Right lobe of liver (tissue), 6 donors: ENCODE results near the gene ADAM10. TPM values are rescaled to one million over a fixed set of nuclear protein-coding genes. Genes with fewer than 3 reads are reported as not detected.

Experiments used
- ATAC-seq, 4 donors: fragments of 200-7000 bp; cut with Tn5 transposase; one replicate each; pipeline ENCODE4 v1.9.1; 2020; ENCODE audit warnings: mild to moderate bottlenecking in 4 of 4, moderate library complexity in 4 of 4
- DNase-seq, 3 donors: peaks; one replicate each; pipeline ENCODE4 v3.0.0-alpha.2; 2020
- H3K27ac ChIP-seq, 3 donors: fragments of 200-600 bp; one replicate each; pipeline ENCODE4 v1.8.0; 2022
- H3K27me3 ChIP-seq, 2 donors: fragments of 200-600 bp; one replicate each; pipeline ENCODE4 v1.8.0; 2022
- H3K36me3 ChIP-seq, 4 donors: fragments of 200-600 bp; sonication (generic) in 1 of 4; one replicate each; pipeline versions ENCODE4 v1.5.1 to v1.8.0; 2017 to 2022; ENCODE audit warnings: control low read depth in 1 of 4
- H3K4me1 ChIP-seq, 4 donors: fragments of 200-600 bp; sonication (generic) in 1 of 4; one replicate each; pipeline versions ENCODE4 v1.5.1 to v1.8.0; 2017 to 2022; ENCODE audit warnings: control low read depth in 1 of 4
- H3K4me3 ChIP-seq, 3 donors: fragments of 200-600 bp; one replicate each; pipeline ENCODE4 v1.8.0; 2022
- H3K9me3 ChIP-seq, 4 donors: fragments of 200-600 bp; sonication (generic) in 1 of 4; one replicate each; pipeline versions ENCODE4 v1.5.1 to v1.8.0; 2017 to 2022; ENCODE audit warnings: control low read depth in 1 of 4
- CTCF ChIP-seq, 4 donors: fragments of 200-600 bp in 3 of 4; fragments of 450-650 bp in 1 of 4; IDR thresholded peaks; one replicate each; pipeline versions ENCODE4 v1.5.1 to v1.8.0; 2016 to 2022; ENCODE audit warnings: antibody characterized with exemption in 4 of 4, mild to moderate bottlenecking in 2 of 4
- POLR2A ChIP-seq: fragments of 450-650 bp; IDR thresholded peaks from one replicate; pipeline ENCODE4 v1.6.1; 2017; ENCODE audit warnings: antibody characterized with exemption, mild to moderate bottlenecking
- WGBS: methylation state at CpG from one replicate; pipeline ENCODE4 v1.1.6; 2018; ENCODE audit warnings: low coverage, low lambda C conversion rate; ENCODE audit not compliant: insufficient coverage; ENCODE audit errors: missing lambda C conversion rate; 5-methylcytosine and 5-hydroxymethylcytosine counted together
- intact Hi-C, 2 donors: fragments of 100-400 bp; cut with DNase I; formaldehyde crosslinking; loops; one replicate each; pipeline versions ENCODE4 v1.11.2 to v1.14.1; 2022
- total RNA-seq, 6 experiments: library from RNA; depleted of rRNA in 2 of 6; stranded (reverse); fragments of >200 nt in 2 of 6; fragmentation: NEBNext Ultra II Directional in 3 of 6; extraction: Animal tissue kit (Norgen Biotek cat#: 25700) in 3 of 6; gene quantifications; one replicate each; pipeline versions ENCODE4 v1.1.0 to v1.2.4, GENCODE V29; 2016 to 2023
- donor health status: DM: no; HTN: yes; CAD: no.
- donor health status: DM: no; HTN: no; CAD: no.
- donor health status: DM: no; HTN: no; CAD: no.
- donor health status: DM: no; HTN: yes; CAD: no.
- donor health status: DM: no; HTN: yes; CAD: no.

Gene ADAM10
- total RNA-seq, 6 experiments from 2014 or later = 24.1 to 78.1 (median 43.3) TPM

GRCh38 chr15:58696738-58697137, 52.8 kb downstream of the ADAM10 start:
- TF ChIP-seq POLR2A (no peak), CTCF (IDR thresholded peaks at IDR 0.05) (no peak)
- ATAC-seq (peak in 1 of 4 donors; percentile 11), DNase-seq (no peak)
- no peak overlapping the region for H3K4me3 ChIP-seq
- 100% methylated on average over 1 of the region's 6 CpGs for WGBS
- peaks cover 0 to 4% (median 0%) of the 10 kb centered on the region in 4 donors for H3K36me3 ChIP-seq
- H3K4me1 ChIP-seq = no peaks in the 10 kb centered on the region
- no peaks in the 10 kb centered on the region for H3K27me3 ChIP-seq
- H3K9me3 ChIP-seq = no peaks in the 10 kb centered on the region
- H3K27ac ChIP-seq = no peak overlapping the region
- intact Hi-C loops = no loop called here

- H3K4me3 ChIP-seq = no peak overlapping the region
- no peak overlapping the region for H3K27ac ChIP-seq
- intact Hi-C loops = no loop called here
- no peak for DNase-seq
- no peaks in the 10 kb centered on the region for H3K9me3 ChIP-seq
- WGBS = 43% methylated on average over 3 of the region's 3 CpGs
- TF ChIP-seq CTCF (IDR thresholded peaks at IDR 0.05) (no peak), POLR2A (no peak)
- ATAC-seq = no peak
- H3K4me1 ChIP-seq = no peaks in the 10 kb centered on the region
- no peaks in the 10 kb centered on the region for H3K36me3 ChIP-seq
- H3K27me3 ChIP-seq = no peaks in the 10 kb centered on the region
These were observed 54.7 kb downstream of the ADAM10 start for GRCh38 chr15:58694641-58695398.

- no peaks in the 10 kb centered on the region for H3K27me3 ChIP-seq
- ATAC-seq (peak in 1 of 4 donors; percentile 40), DNase-seq (no peak)
- H3K9me3 ChIP-seq = no peaks in the 10 kb centered on the region
- no peak for TF ChIP-seq CTCF (IDR thresholded peaks at IDR 0.05)
- TF ChIP-seq POLR2A = no peak
- no peak overlapping the region for H3K27ac ChIP-seq
- 100% methylated on average over 1 of the region's 3 CpGs for WGBS
- intact Hi-C loops = no loop called here
- no peaks in the 10 kb centered on the region for H3K4me1 ChIP-seq
- no peak overlapping the region for H3K4me3 ChIP-seq
- no peaks in the 10 kb centered on the region for H3K36me3 ChIP-seq
These were observed 58.8 kb downstream of the ADAM10 start for GRCh38 chr15:58690703-58691102.

- ATAC-seq = no peak
- intact Hi-C loops = no loop called here
- Histone ChIP-seq H3K27me3 (no peaks in the 10 kb centered on the region), H3K27ac (no peak overlapping the region), H3K4me1 (no peaks in the 10 kb centered on the region), H3K36me3 (no peaks in the 10 kb centered on the region), H3K4me3 (no peak overlapping the region), H3K9me3 (no peaks in the 10 kb centered on the region)
- no peak for DNase-seq
- TF ChIP-seq CTCF (IDR thresholded peaks at IDR 0.05) (no peak), POLR2A (no peak)
These were observed 59.9 kb downstream of the ADAM10 start for GRCh38 chr15:58689646-58690045.
